Measurements from ENCODE around the gene DGCR2. TPM values are rescaled to one million over a fixed set of nuclear protein-coding genes. Genes with fewer than 3 reads are reported as not detected.

The DGCR2 gene
- total and polyA plus RNA-seq, 2 experiments from 2014 or later, result 65.8 to 82.1 TPM

GRCh38 chr22:19041704-19042074 is 80.5 kb downstream of the DGCR2 start:
- Histone ChIP-seq H3K9me3 (ENCODE audit: low read depth) (no peaks in the 10 kb centered on the region), H3K4me3 (no peak overlapping the region), H3K36me3 (peaks cover 26% of the 10 kb centered on the region), H3K4me1 (ENCODE audit: low read depth) (no peaks in the 10 kb centered on the region), H3K27ac (no peak overlapping the region), H3K27me3 (no peaks in the 10 kb centered on the region)
- no peak for DNase-seq (ENCODE audit: low read depth in 1 of 2, low spot score in 1 of 2)
- no peak for TF ChIP-seq CTCF (IDR thresholded peaks at IDR 0.05; ENCODE audit: low read depth, low read length)

GRCh38 chr22:19040888-19041703 is 81.1 kb downstream of the DGCR2 start:
- no peak for DNase-seq (ENCODE audit: low read depth in 1 of 2, low spot score in 1 of 2)

GRCh38 chr22:19040391-19040861 is 81.8 kb downstream of the DGCR2 start:
- no peaks in the 10 kb centered on the region for H3K9me3 ChIP-seq (ENCODE audit: low read depth)
- no peak for TF ChIP-seq CTCF (IDR thresholded peaks at IDR 0.05; ENCODE audit: low read depth, low read length)
- no peak for DNase-seq (ENCODE audit: low read depth in 1 of 2, low spot score in 1 of 2)
- H3K4me3 ChIP-seq, result no peak overlapping the region
- H3K36me3 ChIP-seq, result peaks cover 17% of the 10 kb centered on the region
- H3K4me1 ChIP-seq (ENCODE audit: low read depth), result no peaks in the 10 kb centered on the region
- no peak overlapping the region for H3K27ac ChIP-seq
- no peaks in the 10 kb centered on the region for H3K27me3 ChIP-seq

More at GRCh38 chr22:19040888-19041703, 81.1 kb downstream of the DGCR2 start:
- no peak for TF ChIP-seq CTCF (IDR thresholded peaks at IDR 0.05; ENCODE audit: low read depth, low read length)
- Histone ChIP-seq H3K4me1 (ENCODE audit: low read depth) (no peaks in the 10 kb centered on the region), H3K27me3 (no peaks in the 10 kb centered on the region), H3K27ac (no peak overlapping the region), H3K36me3 (peaks cover 21% of the 10 kb centered on the region), H3K9me3 (ENCODE audit: low read depth) (no peaks in the 10 kb centered on the region), H3K4me3 (no peak overlapping the region)

- H3K36me3 ChIP-seq, result peaks cover 11% of the 10 kb centered on the region
- no peak overlapping the region for H3K27ac ChIP-seq
- H3K9me3 ChIP-seq (ENCODE audit: low read depth), result no peaks in the 10 kb centered on the region
- no peak overlapping the region for H3K4me3 ChIP-seq
- no peak for TF ChIP-seq CTCF (IDR thresholded peaks at IDR 0.05; ENCODE audit: low read depth, low read length)
- H3K4me1 ChIP-seq (ENCODE audit: low read depth), result no peaks in the 10 kb centered on the region
- DNase-seq (ENCODE audit: low read depth in 1 of 2, low spot score in 1 of 2), result no peak
- no peaks in the 10 kb centered on the region for H3K27me3 ChIP-seq
Measured at GRCh38 chr22:19039796-19040280, 82.4 kb downstream of the DGCR2 start.

GRCh38 chr22:19039448-19039780 is 82.8 kb downstream of the DGCR2 start:
- Histone ChIP-seq H3K36me3 (peaks cover 9% of the 10 kb centered on the region), H3K9me3 (ENCODE audit: low read depth) (no peaks in the 10 kb centered on the region)

More at GRCh38 chr22:19039448-19039780, 82.8 kb downstream of the DGCR2 start:
- H3K27ac ChIP-seq, result no peak overlapping the region
- H3K4me1 ChIP-seq (ENCODE audit: low read depth), result no peaks in the 10 kb centered on the region
- no peak for TF ChIP-seq CTCF (IDR thresholded peaks at IDR 0.05; ENCODE audit: low read depth, low read length)
- H3K27me3 ChIP-seq, result no peaks in the 10 kb centered on the region
- H3K4me3 ChIP-seq, result no peak overlapping the region
- DNase-seq (ENCODE audit: low read depth in 1 of 2, low spot score in 1 of 2), result no peak

Measured in cardiac muscle cell (in vitro differentiated cells and primary cell).